Sigmoid colon (tissue), 7 donors: Measurements from ENCODE around the gene SLC13A1. TPM values are rescaled to one million over a fixed set of nuclear protein-coding genes. Genes with fewer than 3 reads are reported as not detected.

Source experiments
- DNase-seq: peaks from one replicate; pipeline ENCODE4 v3.0.0-alpha.2; 2019
- H3K27ac ChIP-seq, 4 donors: fragments of 200-600 bp; sonication (generic); one replicate each; pipeline ENCODE4 v1.5.1; 2016 to 2019; ENCODE audit warnings: mild to moderate bottlenecking in 1 of 4
- H3K27me3 ChIP-seq, 3 donors: fragments of 200-600 bp; sonication (generic); one replicate each; pipeline ENCODE4 v1.5.1; 2019; ENCODE audit warnings: mild to moderate bottlenecking in 1 of 3
- H3K36me3 ChIP-seq, 4 donors: fragments of 200-600 bp; sonication (generic); one replicate each; pipeline ENCODE4 v1.5.1; 2016 to 2019
- H3K4me1 ChIP-seq, 4 donors: fragments of 200-600 bp; sonication (generic); one replicate each; pipeline ENCODE4 v1.5.1; 2017 to 2019
- H3K4me3 ChIP-seq, 4 donors: fragments of 200-600 bp; sonication (generic); one replicate each; pipeline ENCODE4 v1.5.1; 2017 to 2019; ENCODE audit warnings: mild to moderate bottlenecking in 2 of 4, moderate library complexity in 1 of 4
- H3K9me3 ChIP-seq, 4 donors: fragments of 200-600 bp in 3 of 4; sonication (generic) in 3 of 4; one replicate each; pipeline versions ENCODE4 v1.5.1 to v1.6.1; 2013 to 2019
- CTCF ChIP-seq, 4 experiments: fragments of 450-650 bp in 3 of 4; fragments of 200-600 bp in 1 of 4; IDR thresholded peaks; one replicate each; pipeline ENCODE4 v1.5.1; 2016 to 2019; ENCODE audit warnings: antibody characterized with exemption in 4 of 4, mild to moderate bottlenecking in 3 of 4, moderate library complexity in 2 of 4
- EP300 ChIP-seq, 4 donors: sonication (generic); formaldehyde crosslinking; IDR thresholded peaks; one replicate each; pipeline ENCODE4 v1.6.1; 2017; ENCODE audit warnings: antibody characterized with exemption in 4 of 4
- POLR2A ChIP-seq, 2 donors: fragments of 450-650 bp; IDR thresholded peaks; one replicate each; pipeline ENCODE4 v1.6.1; 2016; ENCODE audit warnings: antibody characterized with exemption in 2 of 2, mild to moderate bottlenecking in 2 of 2, moderate library complexity in 2 of 2
- POLR2AphosphoS5 ChIP-seq, 4 donors: sonication (generic); formaldehyde crosslinking; IDR thresholded peaks; one replicate each; pipeline ENCODE4 v1.6.1; 2017; ENCODE audit warnings: antibody characterized with exemption in 4 of 4
- whole genome bisulfite sequencing, 2 donors: extraction: QIAGEN DNeasy Blood & Tissue Kit; methylation state at CpG; one replicate each; pipeline ENCODE4 v1.1.7; 2013; 5-methylcytosine and 5-hydroxymethylcytosine counted together
- intact Hi-C: fragments of 100-400 bp; cut with DNase I; formaldehyde crosslinking; loops from one replicate; pipeline ENCODE4 v1.15.1; 2023
- polyA plus RNA-seq, 3 donors: library from polyadenylated mRNA; stranded (reverse); fragments of 200-250 nt; gene quantifications; one replicate each; pipeline ENCODE4 v1.2.3, GENCODE V29; 2013
- total RNA-seq, 4 donors: library from RNA; depleted of rRNA; stranded (reverse); fragments of >200 nt; gene quantifications; one replicate each; pipeline ENCODE4 v1.1.0, GENCODE V29; 2016
- donor health status: healthy with polysubstance abuse.
- donor health status: Bipolar disorder and iron deficiency.
- donor health status: healthy.

Gene SLC13A1
- total and polyA plus RNA-seq, 7 donors, result 0.06 to 0.23 TPM; not detected in 5

- H3K4me3 ChIP-seq, result no peak overlapping the region
- no peaks in the 10 kb centered on the region for H3K27me3 ChIP-seq
- H3K4me1 ChIP-seq, result no peaks in the 10 kb centered on the region
- intact Hi-C loops, result no loop called here
- no peaks in the 10 kb centered on the region for H3K9me3 ChIP-seq
- no peaks in the 10 kb centered on the region for H3K36me3 ChIP-seq
- no peak overlapping the region for H3K27ac ChIP-seq
- TF ChIP-seq EP300 (IDR thresholded peaks at IDR 0.05) (no peak), POLR2AphosphoS5 (IDR thresholded peaks at IDR 0.05) (no peak), CTCF (IDR thresholded peaks at IDR 0.05) (no peak), POLR2A (IDR thresholded peaks at IDR 0.05) (no peak)
- DNase-seq, result no peak
Observed at GRCh38 chr7:123120286-123120685, 79.5 kb downstream of the SLC13A1 start.

DNA sequence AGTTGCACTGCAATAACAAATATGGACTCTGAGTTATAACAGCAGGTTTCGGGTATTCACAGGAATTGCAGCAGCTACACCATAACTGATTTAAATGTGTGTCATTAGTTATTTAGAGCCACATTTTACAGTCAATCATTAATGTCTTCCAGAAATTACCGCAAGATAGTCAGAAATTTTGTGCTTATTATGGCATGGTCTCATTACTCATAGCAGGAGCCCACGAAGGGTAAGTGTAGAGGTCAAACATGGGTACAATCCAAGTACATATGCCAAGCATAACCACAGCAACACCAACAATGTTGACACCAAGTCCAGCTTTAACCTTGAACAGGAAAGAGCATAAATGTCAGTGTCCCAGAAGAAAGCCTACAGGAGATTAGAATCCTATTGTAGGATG lies 84.4 kb downstream of the SLC13A1 start:
- H3K4me1 ChIP-seq, result no peaks in the 10 kb centered on the region
- 85 to 92% methylated on average over 3 of the region's 3 CpGs for WGBS, 2 donors
- no peaks in the 10 kb centered on the region for H3K27me3 ChIP-seq
- TF ChIP-seq POLR2AphosphoS5 (IDR thresholded peaks at IDR 0.05), result no peak
- TF ChIP-seq POLR2A (IDR thresholded peaks at IDR 0.05), result no peak
- no peak for TF ChIP-seq CTCF (IDR thresholded peaks at IDR 0.05)
- TF ChIP-seq EP300 (IDR thresholded peaks at IDR 0.05), result no peak
- no peaks in the 10 kb centered on the region for H3K9me3 ChIP-seq
- H3K27ac ChIP-seq, result no peak overlapping the region
- DNase-seq, result no peak
- no peak overlapping the region for H3K4me3 ChIP-seq
- intact Hi-C loops, result no loop called here
- H3K36me3 ChIP-seq, result no peaks in the 10 kb centered on the region

DNA sequence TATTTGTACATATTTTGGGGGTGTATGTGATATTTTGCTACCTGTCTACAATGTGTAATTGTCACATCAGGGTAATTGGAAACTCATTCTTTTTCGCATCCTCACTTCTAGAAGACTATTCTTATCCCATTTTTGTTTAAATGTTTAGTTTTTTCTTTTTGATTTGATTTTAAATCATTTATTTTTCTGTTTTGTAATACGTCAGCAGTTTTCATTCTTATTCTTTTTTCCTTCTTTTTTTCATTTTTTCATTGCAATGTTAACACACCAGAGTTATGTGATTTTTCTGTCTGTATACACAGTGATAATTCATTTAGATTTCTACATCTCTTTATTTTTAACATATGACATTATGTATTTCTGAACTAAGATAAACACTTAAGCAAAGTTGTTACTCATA lies 85.5 kb downstream of the SLC13A1 start:
- H3K9me3 ChIP-seq, result no peaks in the 10 kb centered on the region
- 79 to 90% methylated on average over 2 of the region's 2 CpGs for WGBS, 2 donors
- no peaks in the 10 kb centered on the region for H3K4me1 ChIP-seq
- H3K27ac ChIP-seq, result no peak overlapping the region
- no peaks in the 10 kb centered on the region for H3K36me3 ChIP-seq
- no peaks in the 10 kb centered on the region for H3K27me3 ChIP-seq
- no peak for TF ChIP-seq CTCF (IDR thresholded peaks at IDR 0.05)
- no peak for DNase-seq
- H3K4me3 ChIP-seq, result no peak overlapping the region
- intact Hi-C loops, result no loop called here

DNA sequence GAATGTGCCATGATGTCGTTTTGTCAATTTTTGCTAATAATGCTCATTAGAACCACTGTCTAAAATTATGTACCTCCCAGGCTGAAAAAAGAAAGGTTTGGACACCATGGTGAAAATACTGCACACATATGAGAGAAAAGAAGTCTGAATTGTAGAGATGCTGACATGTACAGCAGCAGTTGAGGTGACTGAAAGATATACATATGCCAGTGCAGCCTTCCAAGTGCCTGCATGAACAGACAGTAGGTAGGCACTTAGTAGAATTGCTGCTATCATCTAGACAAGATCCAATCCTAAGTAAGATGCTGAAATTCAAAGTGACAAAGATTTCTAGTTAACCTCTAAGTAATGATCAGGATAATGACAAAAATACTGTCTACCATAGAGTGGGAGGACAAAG lies 86.9 kb downstream of the SLC13A1 start:
- Histone ChIP-seq H3K4me1 (no peaks in the 10 kb centered on the region), H3K27ac (no peak overlapping the region), H3K27me3 (no peaks in the 10 kb centered on the region), H3K36me3 (no peaks in the 10 kb centered on the region), H3K9me3 (peaks cover 0 to 3% (median 0%) of the 10 kb centered on the region in 4 donors), H3K4me3 (no peak overlapping the region)
- DNase-seq, result no peak
- 83 to 90% methylated on average over 1 of the region's 1 CpG for WGBS, 2 donors
- TF ChIP-seq EP300 (IDR thresholded peaks at IDR 0.05) (no peak), POLR2A (IDR thresholded peaks at IDR 0.05) (no peak), POLR2AphosphoS5 (IDR thresholded peaks at IDR 0.05) (no peak)
- intact Hi-C loops, result no loop called here

GRCh38 chr7:123099712-123100111 lies 100.1 kb downstream of the SLC13A1 start:
- no peak for DNase-seq
- H3K4me3 ChIP-seq, result no peak overlapping the region
- no peaks in the 10 kb centered on the region for H3K36me3 ChIP-seq
- TF ChIP-seq EP300 (IDR thresholded peaks at IDR 0.05) (no peak), POLR2AphosphoS5 (IDR thresholded peaks at IDR 0.05) (no peak), CTCF (IDR thresholded peaks at IDR 0.05) (no peak), POLR2A (IDR thresholded peaks at IDR 0.05) (no peak)
- H3K27me3 ChIP-seq, result no peaks in the 10 kb centered on the region
- no peaks in the 10 kb centered on the region for H3K4me1 ChIP-seq
- no peak overlapping the region for H3K27ac ChIP-seq
- no peaks in the 10 kb centered on the region for H3K9me3 ChIP-seq
- intact Hi-C loops, result no loop called here
- 60 to 69% methylated on average over 2 of the region's 2 CpGs for WGBS, 2 donors
